Hepatocyte (in vitro differentiated cells): ENCODE results near the gene CLEC11A. TPM values are rescaled to one million over a fixed set of nuclear protein-coding genes. Genes with fewer than 3 reads are reported as not detected.
"Not testable (repeated sequence)": the region's sequence is repeated elsewhere in the genome, so short reads cannot be mapped to it uniquely, and the experiment has no call there.

Source experiments
- DNase-seq: peaks from one replicate; pipeline ENCODE4 v3.0.0-alpha.2; 2016; ENCODE audit warnings: low spot score
- H2AFZ ChIP-seq: fragments of 200-600 bp; sonication (generic); 2 replicates; pipeline ENCODE4 v1.6.0; 2016; ENCODE audit warnings: antibody characterized with exemption, mild to moderate bottlenecking
- H3K27ac ChIP-seq: fragments of 200-600 bp; sonication (generic); 2 replicates; pipeline ENCODE4 v1.5.1; 2016; ENCODE audit warnings: mild to moderate bottlenecking
- H3K27me3 ChIP-seq: fragments of 200-600 bp; sonication (generic); 2 replicates; pipeline ENCODE4 v1.6.1; 2016
- H3K36me3 ChIP-seq: fragments of 200-600 bp; sonication (generic); replicated peaks from 2 replicates; pipeline ENCODE4 v1.5.1; 2016; ENCODE audit warnings: low read depth; ENCODE audit not compliant: insufficient read depth
- H3K4me1 ChIP-seq: fragments of 200-600 bp; sonication (generic); 2 replicates; pipeline ENCODE4 v1.5.1; 2016; ENCODE audit warnings: mild to moderate bottlenecking, moderate library complexity; ENCODE audit not compliant: insufficient read depth
- H3K4me2 ChIP-seq: fragments of 200-600 bp; sonication (generic); 2 replicates; pipeline ENCODE4 v1.6.0; 2016
- H3K4me3 ChIP-seq: fragments of 200-600 bp; sonication (generic); 2 replicates; pipeline ENCODE4 v1.5.1; 2016; ENCODE audit warnings: mild to moderate bottlenecking
- H3K79me2 ChIP-seq: fragments of 200-600 bp; sonication (generic); 2 replicates; pipeline ENCODE4 v1.6.0; 2017; ENCODE audit warnings: mild to moderate bottlenecking
- H3K9me2 ChIP-seq: fragments of 200-600 bp; sonication (generic); replicated peaks from 2 replicates; pipeline ENCODE4 v1.6.0; 2017; ENCODE audit warnings: mild to moderate bottlenecking; ENCODE audit not compliant: insufficient read depth
- H3K9me3 ChIP-seq: fragments of 200-600 bp; sonication (generic); 2 replicates; pipeline ENCODE4 v1.5.1; 2016; ENCODE audit warnings: low read depth, mild to moderate bottlenecking
- H4K20me1 ChIP-seq: fragments of 200-600 bp; sonication (generic); 2 replicates; pipeline ENCODE4 v1.6.0; 2016; ENCODE audit warnings: mild to moderate bottlenecking; ENCODE audit not compliant: insufficient read depth, poor library complexity, severe bottlenecking
- CTCF ChIP-seq: fragments of 200-600 bp; sonication (generic); IDR thresholded peaks from 2 replicates; pipeline ENCODE4 v1.5.1; 2016; ENCODE audit warnings: antibody characterized with exemption, mild to moderate bottlenecking; ENCODE audit not compliant: poor library complexity
- EZH2 ChIP-seq: fragments of 200-600 bp; sonication (generic); IDR thresholded peaks from 2 replicates; pipeline ENCODE4 v1.6.1; 2016; ENCODE audit warnings: antibody characterized with exemption, mild to moderate bottlenecking, borderline replicate concordance
- EZH2phosphoT487 ChIP-seq: fragments of 200-600 bp; sonication (generic); IDR thresholded peaks from one replicate; pipeline ENCODE4 v1.6.1; 2018; ENCODE audit warnings: antibody characterized with exemption, mild to moderate bottlenecking, low read depth, moderate library complexity; ENCODE audit not compliant: unreplicated experiment, severe bottlenecking
- WGBS: methylation state at CpG from one replicate; pipeline ENCODE4 v1.1.6; 2016; ENCODE audit warnings: low lambda C conversion rate; ENCODE audit errors: missing lambda C conversion rate; 5-methylcytosine and 5-hydroxymethylcytosine counted together
- polyA plus RNA-seq: library from polyadenylated mRNA; unstranded; fragments of >200 nt; fragmentation: Nextera tagmentation; extraction: Ambion mirVana; gene quantifications from 2 replicates; pipeline ENCODE4 v1.2.1, GENCODE V29; 2016
- total RNA-seq: library from RNA; depleted of rRNA; stranded (reverse); fragments of >200 nt; gene quantifications from 2 replicates; pipeline ENCODE4 v1.2.3, GENCODE V29; 2014

Gene CLEC11A
- total and polyA plus RNA-seq, 2 experiments from 2014 or later = 27.6 to 72.4 TPM

DNA sequence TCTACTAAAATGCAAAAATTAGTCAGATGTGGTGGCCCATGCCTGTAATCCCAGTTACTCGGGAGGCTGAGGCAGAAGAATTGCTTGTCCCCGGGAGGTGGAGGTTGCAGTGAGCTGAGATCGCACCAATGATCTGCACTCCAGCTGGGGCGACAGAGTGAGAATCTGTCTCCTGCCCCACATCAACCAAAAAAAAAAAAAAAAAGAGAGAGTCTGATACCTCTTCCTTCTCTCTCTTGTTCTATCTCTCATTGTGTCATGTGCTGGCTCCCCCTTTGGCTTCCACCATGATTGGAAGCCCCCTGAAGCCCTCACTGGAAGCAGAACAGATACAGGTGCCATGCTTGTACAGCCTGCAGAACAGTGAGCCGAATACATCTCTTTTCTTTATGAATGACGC, 20.4 kb downstream of the CLEC11A start:
- H3K4me2 ChIP-seq = no peak overlapping the region
- TF ChIP-seq EZH2 = no peak
- TF ChIP-seq CTCF = no peak
- TF ChIP-seq EZH2phosphoT487 = no peak
- no peaks in the 10 kb centered on the region for H3K9me3 ChIP-seq
- H3K4me1 ChIP-seq = no peaks in the 10 kb centered on the region
- H4K20me1 ChIP-seq = no peaks in the 10 kb centered on the region
- DNase-seq = no peak
- no peak overlapping the region for H3K27ac ChIP-seq
- H3K36me3 ChIP-seq = no peaks in the 10 kb centered on the region
- no peak overlapping the region for H2AFZ ChIP-seq
- 83% methylated on average over 6 of the region's 6 CpGs for WGBS
- H3K4me3 ChIP-seq = no peak overlapping the region
- no peaks in the 10 kb centered on the region for H3K9me2 ChIP-seq
- peaks cover 10% of the 10 kb centered on the region for H3K27me3 ChIP-seq
- H3K79me2 ChIP-seq = no peaks in the 10 kb centered on the region

DNA sequence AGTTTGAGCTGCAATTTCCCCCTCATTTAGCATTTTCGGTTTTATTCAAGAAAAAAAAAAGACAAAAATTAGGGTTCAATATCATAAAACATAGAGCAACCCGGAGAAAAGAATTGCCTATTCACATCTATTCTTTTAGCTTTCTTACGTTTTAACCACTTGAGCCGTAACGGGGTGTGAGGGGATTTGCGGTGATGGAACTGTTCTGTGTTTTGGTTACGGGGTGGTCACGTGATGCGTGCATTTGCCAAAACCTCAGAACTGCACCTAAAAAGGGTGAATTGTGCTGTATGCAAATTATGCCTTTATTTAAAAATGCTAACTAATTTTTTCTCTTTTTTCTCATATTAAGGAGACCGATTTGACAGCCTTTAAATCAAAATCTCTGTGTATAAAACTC, 22.1 kb downstream of the CLEC11A start:
- no peak overlapping the region for H3K4me3 ChIP-seq
- DNase-seq = no peak
- no peaks in the 10 kb centered on the region for H3K27me3 ChIP-seq

DNA sequence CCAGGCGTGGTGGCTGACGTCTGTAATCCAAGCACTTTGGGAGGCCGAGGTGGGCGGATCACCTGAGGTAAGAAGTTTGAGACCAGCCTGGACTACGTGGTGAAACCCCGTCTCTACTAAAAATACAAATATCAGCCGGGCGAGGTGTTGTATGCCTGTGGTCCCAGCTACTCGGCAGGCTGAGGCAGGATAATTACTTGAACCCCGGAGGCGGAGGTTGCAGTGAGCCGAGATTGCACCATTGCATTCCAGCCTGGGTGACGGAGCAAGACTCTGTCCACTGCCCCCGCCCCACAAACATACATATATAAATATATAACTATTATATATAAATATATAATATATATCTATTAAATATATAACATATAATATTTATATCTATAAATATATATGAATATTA, 24.0 kb downstream of the CLEC11A start:
- H3K9me3 ChIP-seq, H3K9me2 ChIP-seq, H3K27ac ChIP-seq, H2AFZ ChIP-seq, H4K20me1 ChIP-seq, H3K27me3 ChIP-seq, H3K4me3 ChIP-seq, DNase-seq, H3K36me3 ChIP-seq, H3K4me1 ChIP-seq, H3K79me2 ChIP-seq, H3K4me2 ChIP-seq: not testable (repeated sequence)
- 90% methylated on average over 14 of the region's 14 CpGs for WGBS

More for the DNA sequence above, 22.1 kb downstream of the CLEC11A start:
- 84% methylated on average over 10 of the region's 10 CpGs for WGBS
- TF ChIP-seq CTCF = no peak
- TF ChIP-seq EZH2phosphoT487 = no peak
- no peak for TF ChIP-seq EZH2
- no peaks in the 10 kb centered on the region for H4K20me1 ChIP-seq
- H3K9me2 ChIP-seq = no peaks in the 10 kb centered on the region
- no peaks in the 10 kb centered on the region for H3K79me2 ChIP-seq
- no peak overlapping the region for H3K27ac ChIP-seq
- H3K4me2 ChIP-seq = no peak overlapping the region
- H3K36me3 ChIP-seq = no peaks in the 10 kb centered on the region
- no peaks in the 10 kb centered on the region for H3K4me1 ChIP-seq
- H3K9me3 ChIP-seq = no peaks in the 10 kb centered on the region
- H2AFZ ChIP-seq = no peak overlapping the region

GRCh38 chr19:50749490-50749889, 26.3 kb downstream of the CLEC11A start:
- H3K9me3 ChIP-seq = no peaks in the 10 kb centered on the region
- H3K27me3 ChIP-seq = no peaks in the 10 kb centered on the region
- no peak overlapping the region for H2AFZ ChIP-seq
- H3K36me3 ChIP-seq = no peaks in the 10 kb centered on the region
- H3K4me1 ChIP-seq = no peaks in the 10 kb centered on the region
- TF ChIP-seq EZH2phosphoT487 (no peak), EZH2 (no peak), CTCF (no peak)
- H3K4me2 ChIP-seq = no peak overlapping the region
- no peak overlapping the region for H3K27ac ChIP-seq
- 67% methylated on average over 6 of the region's 6 CpGs for WGBS
- no peak for DNase-seq
- no peaks in the 10 kb centered on the region for H3K9me2 ChIP-seq
- no peak overlapping the region for H3K4me3 ChIP-seq
- H3K79me2 ChIP-seq = no peaks in the 10 kb centered on the region
- no peaks in the 10 kb centered on the region for H4K20me1 ChIP-seq
